Activated CD4-positive, alpha-beta T cell treated with anti-CD3 and anti-CD28 coated beads for 4 hours (primary cell): ENCODE measurements around the gene PIGK.
"Not testable (repeated sequence)": the region's sequence is repeated elsewhere in the genome, so short reads cannot be mapped to it uniquely, and the experiment has no call there.

Source experiments
- DNase-seq, 2 donors: peaks; one replicate each; pipeline ENCODE4 v3.0.0-alpha.2; 2020

Gene PIGK

GRCh38 chr1:77188770-77189169 is 30.5 kb downstream of the PIGK start:
- DNase-seq, result no peak

- DNase-seq, result not testable (repeated sequence)
Measured at GRCh38 chr1:77186907-77187306, 32.3 kb downstream of the PIGK start.

GRCh38 chr1:77182083-77182482 is 37.1 kb downstream of the PIGK start:
- no peak for DNase-seq

- no peak for DNase-seq
Measured at GRCh38 chr1:77179632-77180031, 39.6 kb downstream of the PIGK start.

- no peak for DNase-seq
Measured at GRCh38 chr1:77175230-77175844, 43.9 kb downstream of the PIGK start.

- DNase-seq, result no peak
Measured at GRCh38 chr1:77170687-77171086, 48.5 kb downstream of the PIGK start.

DNA sequence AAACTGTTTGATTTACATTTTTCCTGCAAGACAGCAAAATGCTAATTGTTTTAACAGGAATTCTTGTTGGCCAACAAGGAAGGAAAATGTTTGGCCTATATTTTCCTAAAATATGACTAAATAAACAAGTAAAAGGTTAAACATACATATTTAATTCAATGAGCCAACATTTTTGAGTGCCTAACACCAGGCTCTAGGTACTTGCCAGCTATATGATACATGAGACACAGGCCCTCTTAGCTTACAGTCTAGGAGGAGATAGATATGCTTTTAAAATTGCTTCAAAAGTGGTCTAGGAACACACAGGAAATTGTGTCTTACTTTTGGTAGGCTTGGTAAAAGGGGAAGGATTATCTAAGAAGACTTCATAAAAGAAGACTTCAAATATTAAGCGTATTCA is 50.9 kb downstream of the PIGK start:
- no peak for DNase-seq

GRCh38 chr1:77164434-77164944 is 54.7 kb downstream of the PIGK start:
- no peak for DNase-seq

GRCh38 chr1:77159706-77160105 is 59.5 kb downstream of the PIGK start:
- DNase-seq, result not testable (repeated sequence)

- DNase-seq, result no peak
Measured at GRCh38 chr1:77156214-77156613, 63.0 kb downstream of the PIGK start.

- no peak for DNase-seq
Measured at GRCh38 chr1:77146270-77146669, 73.0 kb downstream of the PIGK start.

- no peak for DNase-seq
Measured at GRCh38 chr1:77143529-77144121, 75.6 kb downstream of the PIGK start.

DNA sequence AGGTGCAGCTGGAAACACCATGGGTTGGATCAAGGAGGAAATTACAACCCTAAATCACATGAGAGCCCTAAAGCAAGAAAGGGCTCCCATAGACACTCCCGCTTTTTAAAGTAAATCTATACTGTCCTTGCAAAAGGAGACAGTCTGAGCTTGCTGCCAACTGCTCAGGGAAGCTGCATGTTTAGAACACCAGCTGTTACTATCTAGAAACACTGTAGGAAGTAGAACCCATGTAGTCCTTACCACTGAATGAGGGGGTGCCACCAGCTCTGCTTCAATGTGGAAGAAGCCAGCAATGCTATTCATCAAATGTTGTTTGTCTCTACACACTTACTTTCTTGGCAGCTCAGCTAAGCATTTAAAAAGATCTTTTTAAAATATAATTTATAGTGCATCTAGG is 79.8 kb downstream of the PIGK start:
- no peak for DNase-seq

DNA sequence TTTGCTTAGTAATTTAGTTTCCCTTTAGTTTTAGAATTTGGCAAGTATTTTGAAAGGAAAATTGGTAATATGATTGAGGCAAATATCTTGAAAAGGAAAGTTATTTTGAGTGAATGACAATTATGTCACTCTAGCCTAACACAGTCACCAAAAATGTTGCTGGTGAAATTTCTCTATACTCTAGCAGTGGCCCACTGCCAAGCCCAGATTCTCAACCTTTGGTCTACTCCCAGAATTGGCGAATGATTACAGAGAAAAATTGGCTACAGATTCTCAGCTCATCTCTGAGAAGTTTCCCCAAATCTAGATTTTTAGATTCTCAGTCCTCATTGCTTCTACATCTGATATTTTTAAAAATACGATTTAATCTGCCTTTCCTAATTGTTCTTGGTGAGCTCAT is 84.9 kb downstream of the PIGK start:
- no peak for DNase-seq

DNA sequence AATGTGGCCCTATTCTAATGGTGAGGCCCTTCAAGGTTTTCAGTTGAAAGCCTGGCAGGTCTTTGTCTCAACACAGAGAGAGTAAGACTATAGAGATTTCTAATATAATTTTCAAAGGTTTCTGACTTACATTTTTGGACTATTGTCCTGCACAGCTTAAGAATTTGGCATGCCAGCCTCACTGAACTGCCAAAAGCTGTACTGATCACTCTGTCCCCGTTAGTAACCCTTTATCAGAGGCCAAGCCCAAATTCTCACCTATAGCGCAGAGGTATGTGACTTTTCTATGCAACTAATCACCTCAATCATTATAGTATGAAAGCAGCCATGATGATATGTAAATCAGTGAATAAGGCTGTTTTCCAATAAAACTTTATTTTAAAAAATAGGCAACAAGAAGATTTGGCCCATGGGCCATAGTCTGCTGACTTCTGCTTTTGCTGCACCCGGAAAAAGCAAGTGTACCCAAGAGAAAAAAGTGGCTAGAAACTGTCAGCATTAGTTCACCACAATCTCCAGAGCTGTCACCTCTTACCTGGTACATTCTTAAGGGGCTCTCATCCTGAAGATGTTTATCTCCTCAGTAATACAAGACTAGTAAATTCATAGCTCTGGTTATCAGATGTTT is 85.4 kb downstream of the PIGK start:
- DNase-seq, result no peak

GRCh38 chr1:77126307-77126706 is 92.9 kb downstream of the PIGK start:
- DNase-seq, result peak in 1 of 2 donors; percentile 1

DNA sequence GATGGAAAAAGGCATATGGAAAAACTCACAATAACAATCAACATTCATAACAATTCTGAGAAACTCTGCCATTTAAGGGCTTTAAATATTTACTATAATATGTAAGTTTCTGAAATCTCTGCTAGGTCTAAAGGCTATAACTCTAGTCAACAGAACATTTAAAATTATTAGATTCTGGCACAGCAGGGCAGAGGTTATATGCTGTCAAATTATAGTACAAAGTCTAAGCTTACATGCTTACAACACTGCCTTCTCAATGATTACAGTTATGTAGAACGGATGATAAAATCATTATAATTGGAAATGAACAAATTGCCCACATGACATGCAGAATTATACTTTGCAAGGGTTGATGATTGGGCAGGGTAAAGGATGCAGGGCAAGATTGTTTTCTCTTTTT is 97.7 kb downstream of the PIGK start:
- DNase-seq, result no peak

DNA sequence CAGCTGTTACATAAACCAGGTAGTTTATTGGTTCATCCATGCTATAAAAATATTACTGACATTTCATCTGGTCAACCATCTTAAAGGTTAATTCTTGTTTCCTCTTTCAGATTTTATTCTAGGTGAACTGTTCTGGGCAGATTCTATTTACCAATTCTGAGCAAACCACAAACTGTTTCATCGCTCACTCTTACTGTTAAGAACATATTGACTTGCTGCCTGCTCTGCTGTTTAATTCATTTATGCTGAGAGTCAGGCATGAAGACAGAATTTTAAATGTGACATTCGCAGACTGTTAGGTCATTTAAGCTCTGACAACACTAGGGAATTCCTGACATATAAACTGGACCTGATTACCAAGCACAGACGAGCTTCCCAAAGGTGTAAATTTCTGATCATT is 98.3 kb downstream of the PIGK start:
- DNase-seq, result no peak

- DNase-seq, result no peak
Measured at GRCh38 chr1:77118712-77119111, 100.5 kb downstream of the PIGK start.

DNA sequence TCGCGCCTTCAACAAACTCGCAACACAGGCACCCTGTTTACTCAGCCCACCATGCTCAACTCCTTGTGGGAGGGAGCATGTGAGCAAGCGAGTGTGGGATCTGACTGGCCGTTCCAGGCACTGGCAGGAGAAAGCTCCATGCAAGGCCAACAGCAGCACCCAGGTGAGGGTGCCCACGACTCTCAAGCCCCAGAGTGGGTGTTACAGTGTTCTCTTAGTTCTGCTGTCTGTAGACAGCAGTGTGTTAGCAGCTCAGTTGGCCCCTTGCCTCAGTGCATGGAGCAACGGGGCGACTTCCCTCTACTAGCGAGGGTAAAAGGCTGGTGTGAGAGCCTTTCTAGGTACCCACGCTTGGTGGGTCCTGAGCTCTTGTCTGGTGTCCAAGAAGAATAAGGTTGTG is 114.6 kb downstream of the PIGK start:
- no peak for DNase-seq

DNA sequence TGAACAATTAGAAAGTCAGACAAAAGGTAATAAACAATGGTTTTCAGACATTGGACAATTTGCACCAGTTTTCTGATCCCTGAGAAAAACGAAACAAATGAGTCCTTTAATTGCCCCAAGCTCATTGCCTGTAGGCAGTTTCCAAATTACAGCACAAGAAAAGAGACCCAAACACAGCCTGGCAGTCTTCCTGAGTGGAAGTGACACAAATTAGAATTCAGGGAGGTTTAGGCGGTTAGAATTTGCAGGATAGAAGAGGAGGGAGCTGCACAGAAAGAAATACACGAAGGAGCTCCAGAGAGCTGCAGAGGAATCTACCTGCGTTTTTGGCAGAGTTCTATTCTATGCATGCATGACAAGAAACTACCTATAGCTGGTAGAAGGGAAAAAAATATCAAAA is 115.7 kb downstream of the PIGK start:
- no peak for DNase-seq

DNA sequence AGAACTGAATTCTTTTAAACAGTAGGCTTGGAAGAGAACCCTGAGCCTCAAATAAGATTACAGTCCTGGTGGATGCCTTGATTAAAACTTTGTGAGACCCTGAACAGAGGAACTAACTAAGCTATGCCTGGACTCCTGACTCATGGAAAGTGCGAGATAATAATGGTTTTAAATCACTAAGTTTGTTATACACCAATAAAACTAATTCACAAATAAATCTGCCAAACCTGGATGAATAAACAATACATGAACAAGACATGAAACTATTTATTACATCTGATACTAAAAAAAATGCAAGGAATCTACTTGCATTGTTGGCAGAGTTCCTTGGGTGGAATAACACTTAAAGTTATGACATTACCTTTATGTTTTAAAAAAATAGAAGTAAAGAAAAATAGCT is 118.4 kb downstream of the PIGK start:
- DNase-seq, result no peak

GRCh38 chr1:77096496-77097255 is 122.6 kb downstream of the PIGK start:
- no peak for DNase-seq

DNA sequence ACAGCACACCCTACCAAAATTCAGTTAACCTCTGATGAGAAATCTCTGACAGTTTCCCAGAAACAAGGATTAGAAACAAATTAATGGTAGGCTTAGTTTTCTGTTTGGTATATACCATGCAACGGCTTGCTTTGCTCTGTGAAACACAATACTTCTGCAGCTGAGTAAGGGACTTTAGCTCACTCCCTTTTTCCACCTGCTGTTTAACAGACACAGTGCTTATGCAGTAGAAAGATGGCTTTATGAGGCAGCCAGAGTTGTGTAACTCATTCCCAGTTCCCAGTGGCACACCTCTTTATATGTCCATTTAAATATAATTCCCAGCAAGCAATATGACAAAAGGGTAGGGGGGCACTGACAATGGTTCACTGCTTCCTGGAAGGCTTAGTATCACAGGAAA is 124.0 kb downstream of the PIGK start:
- no peak for DNase-seq
